Activated CD4-positive, alpha-beta T cell treated with anti-CD3 and anti-CD28 coated beads for 24 hours (primary cell): ENCODE results near the gene GLP1R.

Experiments used
- DNase-seq, 2 donors: peaks; one replicate each; pipeline ENCODE4 v3.0.0-alpha.2; 2020; ENCODE audit warnings: low read depth in 2 of 2

Gene GLP1R

DNA sequence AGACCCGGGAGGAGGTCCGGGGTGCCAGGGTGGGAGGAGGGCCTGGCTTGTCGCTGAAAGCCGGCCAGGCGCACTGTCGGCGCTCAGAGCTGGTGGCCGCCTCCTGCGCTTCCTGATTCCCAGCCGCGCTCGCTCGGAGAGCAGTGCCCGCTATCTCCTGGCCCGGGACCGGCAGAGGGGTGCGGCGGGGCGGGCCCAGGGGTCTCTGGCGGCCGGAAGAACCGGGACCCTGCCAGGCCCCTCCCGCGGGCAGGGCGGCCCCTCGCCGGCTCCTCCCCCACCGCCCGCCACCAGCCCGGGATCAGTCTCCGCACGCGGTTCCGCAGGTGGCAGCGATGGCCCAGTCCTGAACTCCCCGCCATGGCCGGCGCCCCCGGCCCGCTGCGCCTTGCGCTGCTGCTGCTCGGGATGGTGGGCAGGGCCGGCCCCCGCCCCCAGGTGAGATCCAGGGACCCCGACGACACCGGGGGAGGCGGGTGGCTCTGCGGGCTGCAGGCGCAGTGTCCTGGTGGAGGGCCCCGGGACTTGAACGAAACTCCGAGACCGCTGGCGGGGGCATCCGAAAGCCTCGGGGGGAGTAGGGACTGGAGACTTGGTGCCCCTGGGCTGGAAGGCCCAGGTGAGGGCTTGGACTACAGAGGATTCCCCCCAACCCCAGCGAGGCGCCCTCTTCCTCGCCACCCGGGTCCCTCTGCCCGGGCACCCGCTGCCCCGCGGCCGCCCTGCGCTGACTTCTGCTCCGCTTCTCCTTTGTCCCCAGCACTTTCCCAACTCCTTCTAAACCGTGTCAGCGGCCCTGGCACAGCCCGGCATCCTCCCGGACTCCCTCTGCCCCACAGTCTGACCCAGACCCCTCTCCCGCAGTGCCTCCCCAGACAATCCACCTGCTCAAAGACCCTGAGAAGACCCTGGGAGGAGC, at the start of gene GLP1R:
TSS of gene GLP1R (plus strand) at position 301 of the 919 bp plus-strand sequence. CDS start at position 361, 60 bp downstream.
- DNase-seq: no peak

DNA sequence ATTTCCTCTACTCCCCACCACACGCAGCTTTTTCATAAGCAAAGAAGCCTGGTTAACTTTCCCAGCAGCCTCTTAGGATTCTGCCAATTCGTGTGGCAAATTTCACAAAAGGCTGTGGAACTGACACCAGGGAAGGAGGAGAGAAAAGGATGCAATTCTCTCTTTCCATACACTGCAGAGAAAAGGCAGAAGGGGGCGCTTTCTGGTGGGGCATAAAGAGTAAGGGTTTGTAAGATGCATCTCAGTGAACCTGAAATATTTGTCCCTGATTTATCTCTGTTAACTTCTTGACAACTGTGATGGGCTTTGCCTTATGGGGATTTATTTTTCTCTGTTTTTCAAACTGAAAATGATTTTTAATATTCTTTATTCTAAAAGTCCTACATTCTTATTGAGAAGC, 45.5 kb upstream of the GLP1R start:
- no peak for DNase-seq

GRCh38 chr6:39003492-39003891, 45.1 kb upstream of the GLP1R start:
- DNase-seq: no peak

DNA sequence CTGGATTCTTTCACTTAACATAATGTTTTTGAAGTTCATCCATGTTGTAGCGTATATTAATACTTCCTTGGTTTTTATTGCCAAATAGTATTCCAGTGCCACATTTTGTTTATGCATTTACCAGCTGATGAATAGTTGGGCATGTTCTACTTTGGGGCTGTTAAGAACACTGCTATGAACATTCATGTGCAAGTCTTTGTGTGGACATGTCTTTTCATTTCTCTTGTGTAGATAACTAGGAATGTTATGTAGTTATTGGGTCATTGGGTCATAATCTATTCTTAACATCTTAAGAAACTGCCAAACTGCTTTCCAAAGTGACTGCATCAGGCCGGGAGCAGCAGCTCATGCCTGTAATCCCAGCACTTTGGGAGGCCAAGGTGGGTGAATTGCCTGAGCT, 43.8 kb upstream of the GLP1R start:
- no peak for DNase-seq

DNA sequence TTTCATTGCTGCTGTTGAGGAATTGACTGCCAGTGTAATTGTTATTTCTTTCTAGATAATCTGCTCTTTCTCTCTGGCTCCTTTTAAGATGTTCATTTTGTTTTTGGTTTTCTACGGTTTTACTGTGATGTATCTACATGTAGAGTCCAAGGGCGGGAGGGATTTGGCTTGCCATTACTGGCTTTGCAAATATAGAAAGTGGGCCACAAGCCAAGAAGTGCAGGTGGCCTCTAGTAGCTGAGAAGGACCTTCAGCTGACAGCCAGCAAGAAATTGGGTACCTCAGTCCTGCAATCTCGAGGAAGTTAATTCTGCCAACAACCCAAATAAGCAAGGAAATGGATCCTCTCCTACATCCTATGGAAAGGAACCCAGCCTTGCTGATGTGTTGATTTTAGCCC, 42.8 kb upstream of the GLP1R start:
- DNase-seq: no peak

GRCh38 chr6:39007575-39007974, 41.0 kb upstream of the GLP1R start:
- DNase-seq: no peak

GRCh38 chr6:39008737-39009136, 39.8 kb upstream of the GLP1R start:
- DNase-seq: no peak

GRCh38 chr6:39009476-39009875, 39.1 kb upstream of the GLP1R start:
- no peak for DNase-seq

DNA sequence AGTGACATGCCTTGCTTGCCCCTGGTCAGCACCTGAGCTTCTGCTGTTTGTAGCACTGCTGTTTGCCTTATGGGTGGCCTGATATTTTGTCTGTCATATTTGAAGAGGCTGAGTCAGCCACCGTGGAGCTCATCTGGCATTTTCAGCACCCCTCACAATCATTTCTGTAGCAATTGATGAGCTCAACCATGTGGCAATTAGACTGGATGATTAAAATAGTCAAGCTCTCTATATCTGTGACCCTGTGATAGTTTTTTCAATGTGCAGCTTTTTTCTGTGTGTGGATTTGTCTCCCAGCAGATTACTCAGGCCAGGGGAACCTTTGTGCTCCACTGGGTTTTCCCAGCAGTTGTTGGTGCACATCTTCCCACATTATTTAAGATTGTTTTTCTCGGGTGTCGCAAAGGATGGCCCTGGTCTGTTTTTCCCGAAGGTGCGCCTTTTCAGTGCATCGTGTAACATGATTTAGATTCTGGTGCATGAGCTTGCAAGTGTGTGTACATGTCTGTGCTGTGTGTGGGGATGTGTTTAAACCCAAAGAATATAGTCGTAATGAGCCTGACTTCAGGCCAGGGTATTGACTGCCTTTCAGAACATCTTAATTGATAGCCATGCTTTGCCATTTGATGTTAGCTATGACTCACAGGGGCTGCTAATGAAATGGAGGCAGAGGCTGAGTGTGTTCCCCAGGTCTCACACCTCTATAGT, 31.6 kb upstream of the GLP1R start:
- no peak for DNase-seq

DNA sequence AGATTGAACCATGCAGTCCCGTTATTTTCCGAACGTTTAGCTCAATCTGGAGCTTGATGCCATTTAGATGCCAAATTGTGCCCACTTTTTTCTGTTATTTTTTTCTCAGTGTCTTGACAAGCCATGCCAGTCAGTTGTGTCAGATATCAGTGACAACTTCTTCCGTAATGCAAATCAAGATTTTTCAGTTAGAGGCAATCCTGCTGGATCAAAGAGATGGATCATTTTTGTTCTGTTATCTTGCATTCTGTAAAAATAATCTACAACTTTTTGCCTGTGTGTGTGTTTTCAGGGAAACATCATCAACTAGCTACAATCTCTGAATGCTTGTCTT, 31.1 kb upstream of the GLP1R start:
- DNase-seq: no peak

GRCh38 chr6:39018103-39018502, 30.5 kb upstream of the GLP1R start:
- DNase-seq: no peak

- no peak for DNase-seq
These were observed 28.4 kb upstream of the GLP1R start for GRCh38 chr6:39020136-39020535.

DNA sequence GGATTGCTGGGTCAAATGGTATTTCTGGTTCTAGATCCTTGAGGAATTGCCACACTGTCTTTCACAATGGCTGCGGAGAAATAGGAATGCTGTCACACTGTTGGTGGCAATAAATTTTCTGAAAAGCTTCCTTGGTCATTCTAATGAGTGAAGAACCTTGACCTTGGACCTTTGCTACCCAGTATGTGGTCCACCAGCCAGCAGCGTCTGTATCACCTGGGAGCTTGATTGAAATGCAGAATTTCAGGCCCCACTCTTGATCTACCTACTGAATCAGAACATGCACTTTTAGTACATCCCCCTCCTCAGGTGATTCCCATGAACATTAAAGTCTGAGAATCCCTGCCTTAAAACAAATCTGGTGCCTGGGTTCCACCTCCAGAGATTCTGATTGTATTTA, 27.5 kb upstream of the GLP1R start:
- DNase-seq: no peak

- DNase-seq: no peak
These were observed 26.8 kb upstream of the GLP1R start for GRCh38 chr6:39021779-39022178.

DNA sequence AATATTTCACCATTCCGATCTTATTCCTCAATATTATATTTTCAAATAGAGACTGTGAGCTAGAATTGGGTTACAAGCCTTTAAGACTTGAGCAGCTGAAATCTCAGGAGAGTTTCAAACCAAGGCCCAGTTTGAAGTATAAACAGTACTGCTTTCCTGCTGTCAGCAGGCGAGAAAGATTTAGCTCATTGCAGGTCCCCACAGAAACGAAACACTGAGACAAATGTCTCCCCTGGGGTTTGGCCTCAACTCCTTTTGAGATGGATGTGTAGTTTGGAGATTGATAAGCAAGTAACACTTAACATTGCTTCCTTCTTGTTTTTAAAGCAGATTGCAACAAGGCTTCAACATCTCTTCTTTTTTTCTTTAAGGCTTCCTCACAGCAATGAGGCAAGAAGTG, 22.4 kb upstream of the GLP1R start:
- no peak for DNase-seq

DNA sequence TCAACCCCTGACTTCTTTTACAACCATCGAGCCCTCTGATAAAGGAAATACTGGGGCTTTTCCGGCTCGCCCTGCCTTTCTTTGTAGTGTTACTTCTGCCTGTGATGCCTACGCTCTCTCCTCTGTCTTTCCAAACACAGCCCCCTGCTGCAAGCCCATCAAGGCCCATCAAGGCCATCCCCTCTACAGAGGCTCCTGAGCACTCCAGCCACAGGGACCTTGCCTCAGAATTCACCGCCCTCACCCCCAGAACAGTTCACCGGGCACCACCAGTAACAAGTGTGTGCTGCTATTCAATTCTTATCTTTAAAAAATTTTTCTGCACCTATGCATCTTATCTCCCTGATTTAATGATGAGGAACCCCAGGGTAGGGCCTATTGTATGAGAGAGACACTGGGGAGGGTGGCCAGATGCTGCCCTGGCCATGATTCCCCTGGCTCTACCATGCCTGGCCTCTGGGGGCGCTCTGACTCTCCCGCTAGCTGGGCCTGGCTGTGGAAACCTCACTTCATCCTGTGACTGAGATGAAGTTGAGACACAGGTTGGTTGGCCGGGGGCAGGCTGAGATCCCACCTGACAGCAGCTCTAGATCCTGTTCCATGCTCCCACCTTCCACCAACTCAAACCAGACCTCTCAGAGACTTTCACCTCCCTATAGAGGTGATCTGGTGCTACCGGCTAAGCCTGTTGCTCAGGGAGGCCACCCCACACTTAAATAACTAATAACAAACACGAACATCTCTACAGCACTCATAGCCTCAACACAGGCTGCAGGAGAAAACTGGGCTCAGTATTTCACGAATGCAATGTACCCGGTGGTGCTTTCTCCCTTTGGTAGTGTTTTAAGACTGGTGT, 19.2 kb upstream of the GLP1R start:
- peak; percentile 39 to 44 for DNase-seq

DNA sequence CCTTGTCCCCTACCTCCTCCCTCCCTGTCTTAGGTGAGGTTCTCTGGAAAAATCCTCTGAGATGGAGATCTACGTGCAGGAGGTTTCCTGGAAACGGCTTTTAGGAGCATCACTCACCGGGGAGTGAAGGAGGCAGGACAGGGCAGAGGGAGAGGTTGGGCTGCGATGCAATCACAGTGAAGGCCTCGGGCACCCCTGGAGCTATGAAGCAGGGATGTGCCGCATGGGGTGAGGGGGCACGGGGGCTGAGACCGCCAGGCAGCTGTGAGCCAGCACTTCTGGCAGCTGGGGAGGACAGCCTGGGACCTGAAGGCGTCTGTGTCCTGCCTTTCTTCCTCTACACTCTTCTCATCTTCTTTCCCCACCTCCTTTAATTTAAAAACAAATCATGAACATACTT, 12.9 kb upstream of the GLP1R start:
- no peak for DNase-seq

DNA sequence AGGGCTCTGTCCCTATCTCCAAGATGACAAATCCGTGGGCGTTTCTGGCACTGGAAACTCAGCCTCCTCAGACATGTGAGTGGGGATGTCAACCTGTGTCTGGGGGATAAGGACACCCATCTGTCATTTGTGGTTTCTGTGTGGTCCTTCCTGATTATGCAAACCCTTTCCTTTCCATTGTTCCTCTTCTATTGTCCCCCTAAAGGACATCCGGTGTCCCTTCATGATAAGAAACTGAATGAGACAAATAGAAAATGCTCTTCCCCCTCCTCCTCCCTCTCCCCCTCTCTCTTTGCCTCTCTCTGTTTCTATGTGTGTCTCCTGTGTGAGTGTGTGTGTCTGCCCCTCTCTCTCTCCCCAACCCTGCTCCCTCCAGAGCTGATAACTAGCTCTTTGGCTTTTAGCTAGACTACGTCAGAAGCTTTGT, 11.5 kb upstream of the GLP1R start:
- DNase-seq: no peak

- DNase-seq: no peak
These were observed 10.9 kb upstream of the GLP1R start for GRCh38 chr6:39037707-39038106.

- no peak for DNase-seq
These were observed 8.4 kb upstream of the GLP1R start for GRCh38 chr6:39040080-39040673.

DNA sequence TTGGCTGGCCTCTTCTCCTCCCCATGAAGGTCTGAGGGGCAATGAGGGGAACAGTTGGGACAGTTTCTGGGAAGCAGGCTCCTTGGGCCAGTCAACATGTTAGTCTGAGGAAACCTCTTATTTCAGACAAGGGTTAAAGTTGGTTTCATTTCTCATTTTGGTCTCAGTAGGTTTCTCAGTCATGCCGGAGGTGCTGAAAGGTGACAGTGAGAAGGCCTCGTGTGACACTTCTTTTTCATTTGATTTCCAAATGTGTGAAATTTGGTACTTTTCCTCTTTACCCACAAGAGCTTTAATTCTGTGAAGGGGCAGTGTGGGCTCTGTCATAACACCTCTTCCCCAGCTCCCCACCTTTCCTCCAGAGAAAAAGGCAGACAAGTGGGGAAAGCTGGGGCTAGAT, 7.5 kb upstream of the GLP1R start:
- no peak for DNase-seq

DNA sequence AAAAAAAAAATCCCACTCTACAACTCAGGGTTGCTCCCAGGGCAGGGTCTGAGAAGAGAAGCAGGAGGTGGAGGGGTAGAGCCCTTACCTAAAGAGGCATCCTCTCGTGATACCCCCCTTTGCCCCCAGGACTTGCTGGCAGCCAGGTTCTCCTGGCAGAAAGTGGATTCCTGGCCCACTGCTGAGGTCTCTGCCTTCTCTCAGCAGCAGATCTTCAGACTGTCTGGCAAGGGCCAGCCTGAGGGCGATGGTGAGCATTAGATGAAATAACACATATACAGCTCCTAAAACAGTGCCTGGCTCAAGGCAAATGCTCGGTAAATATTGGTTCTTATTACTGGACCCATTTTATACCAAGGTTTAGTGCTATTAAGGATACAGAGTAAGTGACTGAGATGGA, 4.8 kb upstream of the GLP1R start:
- no peak for DNase-seq
